ENCODE data around the gene VBP1.

DNA sequence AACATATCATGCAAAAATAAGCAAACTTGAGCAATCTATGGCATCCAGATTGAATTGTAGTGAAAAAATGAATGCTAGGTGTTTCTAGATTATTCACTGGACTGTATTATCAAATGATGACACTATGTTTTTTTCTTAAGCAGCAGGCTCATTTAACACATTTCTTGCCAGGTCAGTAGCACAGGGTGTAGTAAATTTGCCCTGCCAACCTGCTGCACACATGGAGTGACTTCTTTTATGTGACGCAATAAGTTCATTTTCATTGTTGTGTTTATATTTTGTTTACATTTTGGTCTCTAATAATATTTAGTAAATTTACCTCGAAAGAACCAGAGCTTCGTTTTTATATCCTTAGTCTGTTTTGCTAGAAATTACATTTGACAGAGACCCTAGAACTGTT is 9.5 kb downstream of the VBP1 start:
- TF ChIP-seq, protein P1, sequence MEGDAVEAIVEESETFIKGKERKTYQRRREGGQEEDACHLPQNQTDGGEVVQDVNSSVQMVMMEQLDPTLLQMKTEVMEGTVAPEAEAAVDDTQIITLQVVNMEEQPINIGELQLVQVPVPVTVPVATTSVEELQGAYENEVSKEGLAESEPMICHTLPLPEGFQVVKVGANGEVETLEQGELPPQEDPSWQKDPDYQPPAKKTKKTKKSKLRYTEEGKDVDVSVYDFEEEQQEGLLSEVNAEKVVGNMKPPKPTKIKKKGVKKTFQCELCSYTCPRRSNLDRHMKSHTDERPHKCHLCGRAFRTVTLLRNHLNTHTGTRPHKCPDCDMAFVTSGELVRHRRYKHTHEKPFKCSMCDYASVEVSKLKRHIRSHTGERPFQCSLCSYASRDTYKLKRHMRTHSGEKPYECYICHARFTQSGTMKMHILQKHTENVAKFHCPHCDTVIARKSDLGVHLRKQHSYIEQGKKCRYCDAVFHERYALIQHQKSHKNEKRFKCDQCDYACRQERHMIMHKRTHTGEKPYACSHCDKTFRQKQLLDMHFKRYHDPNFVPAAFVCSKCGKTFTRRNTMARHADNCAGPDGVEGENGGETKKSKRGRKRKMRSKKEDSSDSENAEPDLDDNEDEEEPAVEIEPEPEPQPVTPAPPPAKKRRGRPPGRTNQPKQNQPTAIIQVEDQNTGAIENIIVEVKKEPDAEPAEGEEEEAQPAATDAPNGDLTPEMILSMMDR (IDR thresholded peaks at IDR 0.05; ENCODE audit: low read depth, low read length, poor library complexity, severe bottlenecking): no peak
- no peak for TF ChIP-seq EZH2phosphoT487 (IDR thresholded peaks at IDR 0.05; ENCODE audit: borderline replicate concordance, low read length)

Measured in DOHH2 (cell line).